Measurements from ENCODE around the gene S100A14. TPM values are rescaled to one million over a fixed set of nuclear protein-coding genes. Genes with fewer than 3 reads are reported as not detected.

The S100A14 gene
- total and polyA plus RNA-seq, 2 of the 13 experiments (the other 11 are each of a cell fraction or from before 2014, with no cell fraction given): 1.4 to 7.7 TPM

- TF ChIP-seq ZNF672 (CRISPR knock-in tag; IDR thresholded peaks at IDR 0.05): no peak
- 0 out of 2 replicates have a peak, but pooled peaks have one; percentile 72 for TF ChIP-seq MYPOP (CRISPR knock-in tag; IDR thresholded peaks at IDR 0.05)
- TF ChIP-seq HDAC2 (CRISPR knock-in tag; IDR thresholded peaks at IDR 0.05): peak; percentile 36; the same call in 1 of the 2 replicates
- TF ChIP-seq ZBTB46 (CRISPR knock-in tag; IDR thresholded peaks at IDR 0.05; ENCODE audit: borderline replicate concordance): 0 out of 2 replicates have a peak, but pooled peaks have one; percentile 37
- no peak; the same call in 1 of the 2 replicates for TF ChIP-seq GMEB1 (CRISPR knock-in tag; IDR thresholded peaks at IDR 0.05; ENCODE audit: borderline replicate concordance)
- TF ChIP-seq ZNF674 (CRISPR knock-in tag; IDR thresholded peaks at IDR 0.05; ENCODE audit: low read depth): no peak
- no peak for TF ChIP-seq KLF16 (CRISPR knock-in tag; IDR thresholded peaks at IDR 0.05)
- TF ChIP-seq ZNF282 (IDR thresholded peaks at IDR 0.05; ENCODE audit: partially characterized antibody): no peak
- TF ChIP-seq TFAP4 (IDR thresholded peaks at IDR 0.05; ENCODE audit: borderline replicate concordance, low read depth): peak; percentile 31; the same call in 1 of the 2 replicates
- no peak for TF ChIP-seq ARHGAP35 (CRISPR knock-in tag; IDR thresholded peaks at IDR 0.05; ENCODE audit: borderline replicate concordance)
- TF ChIP-seq GZF1 (CRISPR knock-in tag; IDR thresholded peaks at IDR 0.05): no peak
- peak; percentile 51; the same call in 1 of the 2 replicates for TF ChIP-seq MTA1 (CRISPR knock-in tag; IDR thresholded peaks at IDR 0.05; ENCODE audit: borderline replicate concordance)
- TF ChIP-seq ZFP90 (CRISPR knock-in tag; IDR thresholded peaks at IDR 0.05; ENCODE audit: borderline replicate concordance): no peak
- no peak for TF ChIP-seq SOX6 (IDR thresholded peaks at IDR 0.05)
- TF ChIP-seq SOX6 (CRISPR knock-in tag; IDR thresholded peaks at IDR 0.05): peak; percentile 35; the same call in 1 of the 2 replicates
- TF ChIP-seq GLMP (CRISPR knock-in tag; IDR thresholded peaks at IDR 0.05; ENCODE audit: borderline replicate concordance): no peak
- peak; percentile 31; the same call in 1 of the 2 replicates for TF ChIP-seq ZBTB7A (CRISPR knock-in tag; IDR thresholded peaks at IDR 0.05)
- no peak for TF ChIP-seq ZNF562 (CRISPR knock-in tag; IDR thresholded peaks at IDR 0.05; ENCODE audit: borderline replicate concordance)
- peak; percentile 44; the same call in 1 of the 2 replicates for TF ChIP-seq ZNF350 (CRISPR knock-in tag; IDR thresholded peaks at IDR 0.05; ENCODE audit: borderline replicate concordance, low read depth)
- 0 out of 2 replicates have a peak, but pooled peaks have one; percentile 25 for TF ChIP-seq ZNF691 (CRISPR knock-in tag; IDR thresholded peaks at IDR 0.05; ENCODE audit: borderline replicate concordance, low read depth)
- TF ChIP-seq BORCS8-MEF2B (CRISPR knock-in tag; IDR thresholded peaks at IDR 0.05): 0 out of 2 replicates have a peak, but pooled peaks have one; percentile 19
- peak; percentile 32 for TF ChIP-seq AGO2 (optimal IDR thresholded peaks at IDR 0.05; ENCODE audit: low read depth, low read length)
Observed at GRCh38 chr1:153612755-153613331, 3.3 kb downstream of the S100A14 start, which contains the start of gene S100A16 (continued).

Data from HepG2 (cell line).